Tibial nerve (tissue), 4 donors: ENCODE results near the gene STEAP1B.

Source experiments
- EP300 ChIP-seq, 2 donors: sonication (generic); formaldehyde crosslinking; IDR thresholded peaks; one replicate each; pipeline ENCODE4 v1.6.1; 2017; ENCODE audit warnings: antibody characterized with exemption in 2 of 2, mild to moderate bottlenecking in 1 of 2
- POLR2A ChIP-seq, 2 donors: fragments of 450-650 bp; IDR thresholded peaks; one replicate each; pipeline ENCODE4 v1.6.1; 2017; ENCODE audit warnings: antibody characterized with exemption in 2 of 2, mild to moderate bottlenecking in 2 of 2, moderate library complexity in 2 of 2
- TF ChIP-seq, protein P1 (sequence below), 5 experiments: fragments of 200-600 bp in 3 of 5; fragments of 450-650 bp in 2 of 5; sonication (generic) in 3 of 5; IDR thresholded peaks; one replicate each; pipeline ENCODE4 v1.5.1; 2016 to 2019; ENCODE audit warnings: antibody characterized with exemption in 5 of 5, mild to moderate bottlenecking in 3 of 5, moderate library complexity in 2 of 5

DNA sequence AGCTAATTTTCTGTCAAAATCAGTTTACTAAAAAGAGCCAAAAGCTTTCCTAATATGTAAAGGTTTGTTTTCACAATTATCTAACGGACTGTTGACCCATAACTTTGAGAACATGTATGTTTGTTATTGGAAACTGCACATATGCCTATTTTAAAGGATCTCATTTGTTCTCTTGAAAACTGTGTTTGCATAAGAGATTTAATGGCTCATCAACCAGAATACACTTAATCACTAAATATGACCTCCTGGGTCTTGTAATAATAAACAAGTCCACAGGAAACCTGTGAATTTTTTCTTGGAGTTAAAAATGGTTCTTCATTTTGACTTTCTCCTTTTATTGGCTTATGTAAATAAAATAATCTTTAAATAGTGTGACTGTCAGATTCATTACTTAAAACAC is 48.3 kb upstream of the STEAP1B start:
- TF ChIP-seq, protein P1, sequence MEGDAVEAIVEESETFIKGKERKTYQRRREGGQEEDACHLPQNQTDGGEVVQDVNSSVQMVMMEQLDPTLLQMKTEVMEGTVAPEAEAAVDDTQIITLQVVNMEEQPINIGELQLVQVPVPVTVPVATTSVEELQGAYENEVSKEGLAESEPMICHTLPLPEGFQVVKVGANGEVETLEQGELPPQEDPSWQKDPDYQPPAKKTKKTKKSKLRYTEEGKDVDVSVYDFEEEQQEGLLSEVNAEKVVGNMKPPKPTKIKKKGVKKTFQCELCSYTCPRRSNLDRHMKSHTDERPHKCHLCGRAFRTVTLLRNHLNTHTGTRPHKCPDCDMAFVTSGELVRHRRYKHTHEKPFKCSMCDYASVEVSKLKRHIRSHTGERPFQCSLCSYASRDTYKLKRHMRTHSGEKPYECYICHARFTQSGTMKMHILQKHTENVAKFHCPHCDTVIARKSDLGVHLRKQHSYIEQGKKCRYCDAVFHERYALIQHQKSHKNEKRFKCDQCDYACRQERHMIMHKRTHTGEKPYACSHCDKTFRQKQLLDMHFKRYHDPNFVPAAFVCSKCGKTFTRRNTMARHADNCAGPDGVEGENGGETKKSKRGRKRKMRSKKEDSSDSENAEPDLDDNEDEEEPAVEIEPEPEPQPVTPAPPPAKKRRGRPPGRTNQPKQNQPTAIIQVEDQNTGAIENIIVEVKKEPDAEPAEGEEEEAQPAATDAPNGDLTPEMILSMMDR (IDR thresholded peaks at IDR 0.05) = no peak
- TF ChIP-seq EP300 (IDR thresholded peaks at IDR 0.05) (no peak), POLR2A (IDR thresholded peaks at IDR 0.05) (no peak)
